K562 (cell line): Measurements from ENCODE around the gene ABLIM1. TPM values are rescaled to one million over a fixed set of nuclear protein-coding genes. Genes with fewer than 3 reads are reported as not detected.

ENCODE experiments used
- ATAC-seq: fragments of 200-7000 bp; cut with Tn5 transposase; 3 replicates; pipeline ENCODE4 v1.9.1; 2020; ENCODE audit warnings: moderate library complexity
- BruUV-seq: library from RNA; stranded (reverse); fragments of 400-500 nt; replicated peaks from 2 replicates; lab custom pipeline; 2021; lab: Mats Ljungman, UMichigan
- CTCF ChIA-PET: fragments of 300-600 bp; formaldehyde crosslinking; extraction: SDS; loops from one replicate; lab custom pipeline; 2021; ENCODE audit warnings: low intra/inter-chr PET ratio; lab: Yijun Ruan, JAX
- POLR2A ChIA-PET: fragments of 300-600, 350-650 bp; sonication (Branson Sonifier 250); formaldehyde crosslinking; extraction: SDS; loops from one replicate; lab custom pipeline; 2021; ENCODE audit warnings: antibody characterized with exemption, inconsistent platforms; lab: Yijun Ruan, JAX
- DNase-seq, 4 experiments: peaks; one replicate each; pipeline versions ENCODE4 v3.0.0 to v3.0.0-alpha.2; 2011 to 2018; ENCODE audit warnings: low spot score in 3 of 4, mixed read lengths in 3 of 4; ENCODE audit errors: extremely low read depth in 1 of 4
- FAIRE-seq: peaks from 2 replicates; lab custom pipeline; 2011; peaks lifted over from hg19 to GRCh38; lab: Jason Lieb, UNC
- H2AFZ ChIP-seq: 2 replicates; pipeline ENCODE4 v1.6.0; 2011; ENCODE audit warnings: low read depth, low read length, control low read depth, inconsistent platforms
- H3K27ac ChIP-seq: fragments of 200-600 bp; 3 replicates; pipeline ENCODE4 v1.8.0; 2011; ENCODE audit warnings: low read depth, mild to moderate bottlenecking, control low read depth, inconsistent platforms, low read length, moderate library complexity, mixed read lengths; ENCODE audit errors: extremely low read depth
- H3K27me3 ChIP-seq, 2 experiments: fragments of 300-600 bp in 1 of 2; 2 replicates in 1 of 2; 3 replicates in 1 of 2; pipeline versions ENCODE4 v1.6.0 to v1.8.0; 2011; ENCODE audit warnings: inconsistent platforms in 2 of 2, low read length in 2 of 2, mild to moderate bottlenecking in 1 of 2, mixed read lengths in 1 of 2, moderate library complexity in 1 of 2; ENCODE audit not compliant: control insufficient read depth in 2 of 2, insufficient read depth in 2 of 2
- H3K36me3 ChIP-seq: fragments of 300-600 bp; 3 replicates; pipeline ENCODE4 v1.8.0; 2011; ENCODE audit warnings: mild to moderate bottlenecking, low read length, inconsistent platforms; ENCODE audit not compliant: control insufficient read depth, insufficient read depth
- H3K4me1 ChIP-seq, 2 experiments: fragments of 200-600 bp in 1 of 2; replicated peaks in 1 of 2; 2 replicates in 1 of 2; 3 replicates in 1 of 2; pipeline versions ENCODE4 v1.5.1 to v1.8.0; 2011; ENCODE audit warnings: inconsistent platforms in 2 of 2, low read length in 2 of 2, mild to moderate bottlenecking in 1 of 2, mixed read lengths in 1 of 2, moderate library complexity in 1 of 2; ENCODE audit not compliant: control insufficient read depth in 2 of 2, insufficient read depth in 2 of 2
- H3K4me2 ChIP-seq: 2 replicates; pipeline ENCODE4 v1.6.1; 2011; ENCODE audit warnings: low read length, control low read depth, inconsistent platforms, mixed read lengths; ENCODE audit not compliant: insufficient read depth
- H3K4me3 ChIP-seq: fragments of 200-600 bp; sonication (generic), shearing (Covaris generic); 2 replicates; pipeline ENCODE4 v1.5.1; 2016; ENCODE audit warnings: control low read depth, inconsistent platforms
- H3K79me2 ChIP-seq: fragments of 200-600 bp; 3 replicates; pipeline ENCODE4 v1.8.0; 2011; ENCODE audit warnings: low read length, inconsistent platforms; ENCODE audit not compliant: control insufficient read depth, insufficient read depth
- H3K9ac ChIP-seq, 2 experiments: 2 replicates each; pipeline versions ENCODE4 v1.6.0 to v1.6.1; 2011; ENCODE audit warnings: low read depth in 2 of 2, low read length in 2 of 2, control low read depth in 1 of 2, inconsistent platforms in 1 of 2, mild to moderate bottlenecking in 1 of 2, mixed read lengths in 1 of 2; ENCODE audit not compliant: insufficient read depth in 1 of 2
- H3K9me1 ChIP-seq: one replicate; pipeline ENCODE4 v1.6.0; 2011; ENCODE audit warnings: inconsistent platforms, mild to moderate bottlenecking, low read length, moderate library complexity; ENCODE audit not compliant: control insufficient read depth, insufficient read depth
- H3K9me3 ChIP-seq: replicated peaks from 2 replicates; pipeline ENCODE4 v1.5.1; 2011; ENCODE audit warnings: low read depth, low read length, inconsistent platforms; ENCODE audit not compliant: control insufficient read depth, insufficient read depth
- H4K20me1 ChIP-seq: replicated peaks from 2 replicates; pipeline ENCODE4 v1.6.1; 2011; ENCODE audit warnings: low read length, inconsistent platforms, mixed read lengths; ENCODE audit not compliant: control insufficient read depth, insufficient read depth
- KLF1 ChIP-seq: fragments of 450-650 bp; IDR thresholded peaks from 2 replicates; pipeline ENCODE4 v1.6.1; 2016; ENCODE audit warnings: missing genetic modification characterization, missing compliant biosample characterization
- NR2F6 ChIP-seq: fragments of 450-650 bp; formaldehyde crosslinking; IDR thresholded peaks from 2 replicates; pipeline ENCODE4 v1.4.0; 2020; ENCODE audit warnings: mild to moderate bottlenecking
- POU5F1 ChIP-seq: fragments of 150-350 bp; IDR thresholded peaks from 2 replicates; pipeline ENCODE4 v1.6.1; 2014; ENCODE audit warnings: borderline replicate concordance, low read length, low read depth, mild to moderate bottlenecking; ENCODE audit not compliant: partially characterized antibody
- ZFP30 ChIP-seq: fragments of 250-450 bp; sonication (Bioruptor Pico); IDR thresholded peaks from 2 replicates; pipeline ENCODE4 v1.8.0; 2022; ENCODE audit warnings: moderate library complexity, mild to moderate bottlenecking, inconsistent platforms, borderline replicate concordance
- ZNF583 ChIP-seq: fragments of 250-450 bp; sonication (Bioruptor Pico); IDR thresholded peaks from 2 replicates; pipeline ENCODE4 v1.4.0; 2020
- WGBS: fragments of 100-300 bp; shearing (Covaris generic); methylation state at CpG from one replicate; pipeline ENCODE4 v1.1.6; 2016; ENCODE audit warnings: low coverage, mixed read lengths; ENCODE audit not compliant: insufficient coverage; ENCODE audit errors: missing lambda C conversion rate; 5-methylcytosine and 5-hydroxymethylcytosine counted together
- in situ Hi-C: fragments of 300-500 bp; cut with MboI; formaldehyde crosslinking; loops from 4 replicates; pipeline ENCODE4 v1.15.0; 2018; ENCODE audit warnings: inconsistent platforms, mixed read lengths
- intact Hi-C: fragments of 100-400 bp; cut with micrococcal nuclease; formaldehyde crosslinking; loops from 2 replicates; pipeline ENCODE4 v1.14.2; 2022
- polyA plus RNA-seq, 8 experiments: library from polyadenylated mRNA; depleted of rRNA in 4 of 8; stranded (reverse) in 5 of 8; unstranded in 3 of 8; fragments of >200 nt; fragmentation: Nextera tagmentation in 2 of 8; fragmentation: Illumina TruSeq in 1 of 8; extraction: Ambion mirVana in 2 of 8; extraction: Trizol in 1 of 8; gene quantifications; 2 replicates each; pipeline versions ENCODE4 v1.2.1 to v1.2.3, GENCODE V29; 2011 to 2014; ENCODE audit warnings: inconsistent platforms in 1 of 8, missing spikeins in 1 of 8
- total RNA-seq, 7 experiments: library from RNA; depleted of rRNA in 6 of 7; stranded (reverse); fragments of >200 nt in 6 of 7; fragmentation: Illumina TruSeq in 2 of 7; extraction: Trizol in 2 of 7; gene quantifications; 2 replicates each; pipeline versions ENCODE4 v1.2.1 to v1.2.3, GENCODE V29; 2011 to 2021; ENCODE audit warnings: low replicate concordance in 1 of 7
- TF ChIP-seq, protein P1 (sequence below), 2 experiments: fragments of 450-650 bp; IDR thresholded peaks; 2 replicates each; pipeline ENCODE4 v1.6.1; 2016; ENCODE audit warnings: mild to moderate bottlenecking in 2 of 2, borderline replicate concordance in 1 of 2, low read depth in 1 of 2, moderate library complexity in 1 of 2
- TF ChIP-seq, protein P2 (sequence below): sonication (generic); formaldehyde crosslinking; IDR thresholded peaks from 2 replicates; pipeline ENCODE4 v1.8.0; 2022; ENCODE audit warnings: mild to moderate bottlenecking, missing genetic modification reagents
- TF ChIP-seq, protein P3 (sequence below), 2 experiments: IDR thresholded peaks; 2 replicates each; pipeline ENCODE4 v1.6.1; 2012; ENCODE audit warnings: improper control_type of control experiment in 2 of 2, low read depth in 2 of 2, low read length in 2 of 2, borderline replicate concordance in 1 of 2

Gene ABLIM1
- total and polyA plus RNA-seq, 9 of the 15 experiments (the other 6 are each of a cell fraction or from before 2014, with no cell fraction given): 0.07 to 0.49 (median 0.14) TPM; not detected in 6

DNA sequence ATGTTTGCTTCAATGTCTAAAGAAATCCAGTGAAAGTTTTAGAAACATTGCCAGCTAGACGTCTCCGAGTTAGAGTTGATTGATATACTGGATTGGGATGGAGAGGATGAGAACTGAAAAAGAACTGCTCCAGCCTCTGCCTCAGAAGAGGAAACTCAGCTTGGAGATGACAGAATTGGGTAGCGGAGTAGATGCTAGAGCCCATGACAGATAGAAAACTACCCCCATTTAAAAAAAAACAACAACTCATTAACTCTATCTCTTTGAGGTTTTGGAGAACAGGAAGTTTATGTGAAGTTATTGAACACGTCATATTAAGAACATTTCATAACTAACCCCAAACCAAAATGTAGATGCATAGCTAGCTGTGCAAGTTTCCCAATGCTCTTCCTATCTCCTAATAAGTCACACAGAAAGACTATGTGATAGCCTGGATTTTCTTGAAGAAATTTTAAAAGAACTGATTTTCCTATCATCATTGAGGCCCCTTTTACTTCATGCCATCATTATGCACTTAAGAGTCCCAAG, 225.4 kb downstream of the ABLIM1 start:
- Histone ChIP-seq H2AFZ (no peak overlapping the region), H3K4me3 (no peak overlapping the region), H3K36me3 (no peaks in the 10 kb centered on the region), H3K9ac (no peak overlapping the region), H3K27me3 (peaks cover 0 to 29% of the 10 kb centered on the region in 2 experiments; a peak in 3 of 5 replicates), H3K27ac (no peak overlapping the region), H3K9me1 (no peaks in the 10 kb centered on the region), H3K4me1 (no peaks in the 10 kb centered on the region; a peak in 1 of 5 replicates), H4K20me1 (no peaks in the 10 kb centered on the region), H3K9me3 (no peaks in the 10 kb centered on the region), H3K4me2 (no peak overlapping the region), H3K79me2 (no peaks in the 10 kb centered on the region)
- CTCF ChIA-PET: no interaction called here
- DNase-seq: no peak
- 4% methylated on average over 4 of the region's 4 CpGs for WGBS
- no peak for FAIRE-seq
- POLR2A ChIA-PET: no interaction called here
- no peak for ATAC-seq
- BruUV-seq: no TSS peak
- intact Hi-C loops (no loop called here), in situ Hi-C loops (no loop called here)
- TF ChIP-seq NR2F6 (no peak), ZFP30 (CRISPR knock-in tag) (no peak), POU5F1 (no peak), KLF1 (tag) (no peak), ZNF583 (no peak)
- TF ChIP-seq, protein P1, sequence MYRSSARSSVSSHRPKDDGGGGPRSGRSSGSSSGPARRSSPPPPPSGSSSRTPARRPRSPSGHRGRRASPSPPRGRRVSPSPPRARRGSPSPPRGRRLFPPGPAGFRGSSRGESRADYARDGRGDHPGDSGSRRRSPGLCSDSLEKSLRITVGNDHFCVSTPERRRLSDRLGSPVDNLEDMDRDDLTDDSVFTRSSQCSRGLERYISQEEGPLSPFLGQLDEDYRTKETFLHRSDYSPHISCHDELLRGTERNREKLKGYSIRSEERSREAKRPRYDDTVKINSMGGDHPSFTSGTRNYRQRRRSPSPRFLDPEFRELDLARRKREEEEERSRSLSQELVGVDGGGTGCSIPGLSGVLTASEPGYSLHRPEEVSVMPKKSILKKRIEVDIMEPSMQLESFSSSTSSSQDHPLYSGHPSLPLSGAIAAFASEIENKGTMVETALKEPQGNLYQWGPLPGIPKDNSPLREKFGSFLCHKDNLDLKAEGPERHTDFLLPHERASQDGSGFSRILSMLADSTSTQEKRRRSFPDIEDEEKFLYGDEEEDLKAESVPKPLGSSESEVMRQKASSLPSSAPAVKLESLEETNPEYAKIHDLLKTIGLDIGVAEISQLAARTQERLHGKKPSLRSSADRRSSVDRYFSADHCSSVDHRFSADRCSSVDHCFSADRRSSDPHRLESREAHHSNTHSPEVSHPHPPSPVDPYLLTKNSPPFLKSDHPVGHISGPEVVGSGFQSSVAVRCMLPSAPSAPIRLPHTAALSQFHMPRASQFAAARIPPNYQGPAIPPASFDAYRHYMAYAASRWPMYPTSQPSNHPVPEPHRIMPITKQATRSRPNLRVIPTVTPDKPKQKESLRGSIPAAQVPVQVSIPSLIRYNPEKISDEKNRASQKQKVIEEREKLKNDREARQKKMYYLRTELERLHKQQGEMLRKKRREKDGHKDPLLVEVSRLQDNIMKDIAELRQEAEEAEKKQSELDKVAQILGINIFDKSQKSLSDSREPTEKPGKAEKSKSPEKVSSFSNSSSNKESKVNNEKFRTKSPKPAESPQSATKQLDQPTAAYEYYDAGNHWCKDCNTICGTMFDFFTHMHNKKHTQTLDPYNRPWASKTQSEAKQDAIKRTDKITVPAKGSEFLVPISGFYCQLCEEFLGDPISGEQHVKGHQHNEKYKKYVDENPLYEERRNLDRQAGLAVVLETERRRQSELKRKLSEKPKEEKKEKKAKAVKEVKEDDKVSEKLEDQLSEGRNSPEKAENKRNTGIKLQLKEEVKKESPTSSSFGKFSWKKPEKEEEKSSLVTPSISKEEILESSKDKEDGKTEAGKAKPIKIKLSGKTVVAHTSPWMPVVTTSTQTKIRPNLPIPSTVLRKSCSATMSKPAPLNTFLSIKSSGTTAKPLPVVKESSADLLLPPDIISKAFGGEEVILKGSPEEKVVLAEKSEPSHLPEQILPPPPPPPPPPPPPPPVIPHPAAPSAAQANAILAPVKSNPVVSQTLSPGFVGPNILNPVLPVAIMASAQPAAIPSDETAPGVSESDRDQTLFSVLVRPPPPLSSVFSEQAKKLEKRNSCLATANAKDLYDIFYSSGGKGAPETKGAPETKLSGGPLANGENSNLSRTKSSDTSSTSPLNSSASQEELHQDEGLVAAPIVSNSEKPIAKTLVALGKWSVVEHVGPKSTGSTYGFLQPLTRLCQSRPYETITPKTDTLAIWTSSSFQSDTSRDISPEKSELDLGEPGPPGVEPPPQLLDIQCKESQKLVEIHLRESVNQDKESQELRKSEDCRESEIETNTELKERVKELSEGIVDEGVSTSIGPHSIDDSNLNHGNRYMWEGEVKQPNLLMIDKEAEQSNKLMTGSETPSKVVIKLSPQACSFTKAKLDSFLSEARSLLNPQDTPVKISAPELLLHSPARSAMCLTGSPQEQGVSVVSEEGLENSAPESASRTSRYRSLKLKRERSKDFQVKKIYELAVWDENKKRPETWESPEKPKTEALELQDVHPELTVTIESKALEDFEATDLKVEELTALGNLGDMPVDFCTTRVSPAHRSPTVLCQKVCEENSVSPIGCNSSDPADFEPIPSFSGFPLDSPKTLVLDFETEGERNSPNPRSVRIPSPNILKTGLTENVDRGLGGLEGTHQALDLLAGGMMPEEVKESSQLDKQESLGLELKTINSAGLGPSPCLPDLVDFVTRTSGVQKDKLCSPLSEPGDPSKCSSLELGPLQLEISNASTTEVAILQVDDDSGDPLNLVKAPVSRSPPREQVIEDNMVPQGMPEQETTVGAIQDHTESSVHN (IDR thresholded peaks at IDR 0.05; ENCODE audit: borderline replicate concordance in 1 of 2, low read depth in 1 of 2): no peak
- TF ChIP-seq, protein P2, sequence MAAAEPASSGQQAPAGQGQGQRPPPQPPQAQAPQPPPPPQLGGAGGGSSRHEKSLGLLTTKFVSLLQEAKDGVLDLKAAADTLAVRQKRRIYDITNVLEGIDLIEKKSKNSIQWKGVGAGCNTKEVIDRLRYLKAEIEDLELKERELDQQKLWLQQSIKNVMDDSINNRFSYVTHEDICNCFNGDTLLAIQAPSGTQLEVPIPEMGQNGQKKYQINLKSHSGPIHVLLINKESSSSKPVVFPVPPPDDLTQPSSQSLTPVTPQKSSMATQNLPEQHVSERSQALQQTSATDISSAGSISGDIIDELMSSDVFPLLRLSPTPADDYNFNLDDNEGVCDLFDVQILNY (CRISPR knock-in tag): no peak
- TF ChIP-seq, protein P3, sequence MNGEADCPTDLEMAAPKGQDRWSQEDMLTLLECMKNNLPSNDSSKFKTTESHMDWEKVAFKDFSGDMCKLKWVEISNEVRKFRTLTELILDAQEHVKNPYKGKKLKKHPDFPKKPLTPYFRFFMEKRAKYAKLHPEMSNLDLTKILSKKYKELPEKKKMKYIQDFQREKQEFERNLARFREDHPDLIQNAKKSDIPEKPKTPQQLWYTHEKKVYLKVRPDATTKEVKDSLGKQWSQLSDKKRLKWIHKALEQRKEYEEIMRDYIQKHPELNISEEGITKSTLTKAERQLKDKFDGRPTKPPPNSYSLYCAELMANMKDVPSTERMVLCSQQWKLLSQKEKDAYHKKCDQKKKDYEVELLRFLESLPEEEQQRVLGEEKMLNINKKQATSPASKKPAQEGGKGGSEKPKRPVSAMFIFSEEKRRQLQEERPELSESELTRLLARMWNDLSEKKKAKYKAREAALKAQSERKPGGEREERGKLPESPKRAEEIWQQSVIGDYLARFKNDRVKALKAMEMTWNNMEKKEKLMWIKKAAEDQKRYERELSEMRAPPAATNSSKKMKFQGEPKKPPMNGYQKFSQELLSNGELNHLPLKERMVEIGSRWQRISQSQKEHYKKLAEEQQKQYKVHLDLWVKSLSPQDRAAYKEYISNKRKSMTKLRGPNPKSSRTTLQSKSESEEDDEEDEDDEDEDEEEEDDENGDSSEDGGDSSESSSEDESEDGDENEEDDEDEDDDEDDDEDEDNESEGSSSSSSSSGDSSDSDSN (IDR thresholded peaks at IDR 0.05; ENCODE audit: borderline replicate concordance in 1 of 2, low read depth in 2 of 2, low read length in 2 of 2): no peak
